Esophagus squamous epithelium (tissue), 4 donors: ENCODE measurements around the gene NCOA7.
A peak's percentile ranks its signal among the peaks of the same experiment; 100 is the strongest.

Experiments used
- CTCF ChIP-seq, 6 experiments: fragments of 450-650 bp in 4 of 6; fragments of 200-600 bp in 2 of 6; sonication (generic) in 2 of 6; IDR thresholded peaks; one replicate each; pipeline ENCODE4 v1.5.1; 2016 to 2019; ENCODE audit warnings: antibody characterized with exemption in 6 of 6, mild to moderate bottlenecking in 4 of 6, moderate library complexity in 4 of 6
- POLR2A ChIP-seq, 4 donors: fragments of 450-650 bp; IDR thresholded peaks; one replicate each; pipeline ENCODE4 v1.6.1; 2017; ENCODE audit warnings: antibody characterized with exemption in 4 of 4, mild to moderate bottlenecking in 4 of 4, moderate library complexity in 3 of 4

GRCh38 chr6:125753218-125753936 is 37.4 kb upstream of the NCOA7 start:
- TF ChIP-seq CTCF (IDR thresholded peaks at IDR 0.05), result peak in 5 of 6 experiments; percentile 28 to 51 (median 36)
- TF ChIP-seq POLR2A (IDR thresholded peaks at IDR 0.05), result no peak
